MM.1S (cell line): ENCODE results near the gene RIBC1.

Experiments used
- DNase-seq: peaks from one replicate; pipeline ENCODE4 v3.0.0-alpha.2; 2015
- H2AFZ ChIP-seq: fragments of 300-600 bp; sonication (generic); 2 replicates; pipeline ENCODE4 v1.6.0; 2016; ENCODE audit warnings: antibody characterized with exemption, low read length
- H3F3A ChIP-seq: fragments of 300-600 bp; sonication (generic); 2 replicates; pipeline ENCODE4 v1.6.1; 2016; ENCODE audit warnings: mild to moderate bottlenecking, antibody characterized with exemption, low read length, moderate library complexity, mixed read lengths; ENCODE audit not compliant: insufficient read depth
- H3K27ac ChIP-seq: fragments of 300-600 bp; sonication (generic); 2 replicates; pipeline ENCODE4 v1.5.1; 2016; ENCODE audit warnings: mild to moderate bottlenecking, low read length
- H3K27me3 ChIP-seq: fragments of 300-600 bp; sonication (generic); replicated peaks from 2 replicates; pipeline ENCODE4 v1.6.0; 2016; ENCODE audit warnings: low read length; ENCODE audit not compliant: insufficient read depth
- H3K36me3 ChIP-seq: fragments of 300-600 bp; sonication (generic); replicated peaks from 2 replicates; pipeline ENCODE4 v1.6.1; 2016; ENCODE audit warnings: mild to moderate bottlenecking, low read length, mixed read lengths; ENCODE audit not compliant: insufficient read depth
- H3K4me1 ChIP-seq: fragments of 300-600 bp; sonication (generic); 2 replicates; pipeline ENCODE4 v1.6.1; 2016; ENCODE audit warnings: low read length, mixed read lengths
- H3K4me2 ChIP-seq: fragments of 300-600 bp; sonication (generic); 2 replicates; pipeline ENCODE4 v1.6.0; 2016; ENCODE audit warnings: low read depth, low read length
- H3K4me3 ChIP-seq: fragments of 300-600 bp; sonication (generic); 2 replicates; pipeline ENCODE4 v1.5.1; 2016; ENCODE audit warnings: low read length, mixed read lengths
- H3K79me2 ChIP-seq: fragments of 300-600 bp; sonication (generic); 2 replicates; pipeline ENCODE4 v1.6.1; 2016; ENCODE audit warnings: mixed run types, low read length, mixed read lengths
- H3K9ac ChIP-seq: fragments of 300-600 bp; sonication (generic); 2 replicates; pipeline ENCODE4 v1.6.1; 2016; ENCODE audit warnings: low read length, mixed read lengths
- H3K9me2 ChIP-seq: fragments of 300-600 bp; sonication (generic); replicated peaks from 2 replicates; pipeline ENCODE4 v1.6.1; 2016; ENCODE audit warnings: mild to moderate bottlenecking, low read length, mixed read lengths; ENCODE audit not compliant: insufficient read depth
- H3K9me3 ChIP-seq: fragments of 300-600 bp; sonication (generic); replicated peaks from 2 replicates; pipeline ENCODE4 v1.6.1; 2016; ENCODE audit warnings: mild to moderate bottlenecking, low read length, mixed read lengths; ENCODE audit not compliant: insufficient read depth
- H4K20me1 ChIP-seq: fragments of 300-600 bp; sonication (generic); 2 replicates; pipeline ENCODE4 v1.6.1; 2016; ENCODE audit warnings: mild to moderate bottlenecking, low read length, moderate library complexity, mixed read lengths; ENCODE audit not compliant: insufficient read depth
- EZH2 ChIP-seq: fragments of 300-600 bp; sonication (generic); optimal IDR thresholded peaks from 2 replicates; pipeline ENCODE3; 2017; ENCODE audit warnings: low read depth, mild to moderate bottlenecking, antibody characterized with exemption, low read length, mixed read lengths
- EZH2phosphoT487 ChIP-seq: fragments of 300-600 bp; sonication (generic); IDR thresholded peaks from 2 replicates; pipeline ENCODE4 v1.6.1; 2018; ENCODE audit warnings: antibody characterized with exemption, low read length
- TF ChIP-seq, protein P1 (sequence below): fragments of 300-600 bp; sonication (generic); IDR thresholded peaks from 2 replicates; pipeline ENCODE4 v1.5.1; 2016; ENCODE audit warnings: antibody characterized with exemption, low read length, mixed read lengths

Gene RIBC1

DNA sequence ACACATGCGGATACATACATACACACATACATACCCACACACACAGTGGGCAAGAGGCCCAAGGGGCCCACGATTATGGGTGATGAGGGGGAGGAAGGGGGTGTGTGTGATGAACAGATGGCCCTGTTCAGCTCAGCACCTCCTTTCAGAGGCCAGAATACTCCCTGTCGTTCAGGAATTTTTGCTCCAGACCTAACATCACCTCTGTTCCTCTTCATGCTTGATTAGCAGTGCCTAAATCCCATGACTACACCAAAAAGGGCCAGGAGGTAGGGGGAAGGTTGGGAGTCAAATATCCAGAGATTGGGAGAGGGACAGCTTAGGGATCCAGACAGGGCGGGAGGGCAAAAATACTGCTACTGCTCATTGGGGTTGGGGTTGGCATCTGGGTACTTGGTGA is 42.9 kb upstream of the RIBC1 start:
- TF ChIP-seq, protein P1, sequence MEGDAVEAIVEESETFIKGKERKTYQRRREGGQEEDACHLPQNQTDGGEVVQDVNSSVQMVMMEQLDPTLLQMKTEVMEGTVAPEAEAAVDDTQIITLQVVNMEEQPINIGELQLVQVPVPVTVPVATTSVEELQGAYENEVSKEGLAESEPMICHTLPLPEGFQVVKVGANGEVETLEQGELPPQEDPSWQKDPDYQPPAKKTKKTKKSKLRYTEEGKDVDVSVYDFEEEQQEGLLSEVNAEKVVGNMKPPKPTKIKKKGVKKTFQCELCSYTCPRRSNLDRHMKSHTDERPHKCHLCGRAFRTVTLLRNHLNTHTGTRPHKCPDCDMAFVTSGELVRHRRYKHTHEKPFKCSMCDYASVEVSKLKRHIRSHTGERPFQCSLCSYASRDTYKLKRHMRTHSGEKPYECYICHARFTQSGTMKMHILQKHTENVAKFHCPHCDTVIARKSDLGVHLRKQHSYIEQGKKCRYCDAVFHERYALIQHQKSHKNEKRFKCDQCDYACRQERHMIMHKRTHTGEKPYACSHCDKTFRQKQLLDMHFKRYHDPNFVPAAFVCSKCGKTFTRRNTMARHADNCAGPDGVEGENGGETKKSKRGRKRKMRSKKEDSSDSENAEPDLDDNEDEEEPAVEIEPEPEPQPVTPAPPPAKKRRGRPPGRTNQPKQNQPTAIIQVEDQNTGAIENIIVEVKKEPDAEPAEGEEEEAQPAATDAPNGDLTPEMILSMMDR: no peak
- TF ChIP-seq EZH2phosphoT487 (no peak), EZH2 (no peak)
- no peaks in the 10 kb centered on the region for H4K20me1 ChIP-seq
- no peak for DNase-seq
- H2AFZ ChIP-seq: no peak overlapping the region
- no peaks in the 10 kb centered on the region for H3K27me3 ChIP-seq
- H3K4me2 ChIP-seq: no peak overlapping the region
- no peaks in the 10 kb centered on the region for H3F3A ChIP-seq
- H3K79me2 ChIP-seq: no peaks in the 10 kb centered on the region
- no peaks in the 10 kb centered on the region for H3K4me1 ChIP-seq
- H3K4me3 ChIP-seq: no peak overlapping the region
- no peaks in the 10 kb centered on the region for H3K9me3 ChIP-seq
- no peak overlapping the region for H3K27ac ChIP-seq
- H3K9ac ChIP-seq: no peak overlapping the region
- H3K36me3 ChIP-seq: no peaks in the 10 kb centered on the region; the same call in 1 of the 2 replicates
- H3K9me2 ChIP-seq: no peaks in the 10 kb centered on the region

- no peaks in the 10 kb centered on the region for H3K4me1 ChIP-seq
- H3F3A ChIP-seq: no peaks in the 10 kb centered on the region
- DNase-seq: no peak
- no peak overlapping the region for H3K9ac ChIP-seq
- H4K20me1 ChIP-seq: no peaks in the 10 kb centered on the region
- no peak overlapping the region for H3K4me3 ChIP-seq
- no peaks in the 10 kb centered on the region for H3K9me3 ChIP-seq
- peaks cover 3% of the 10 kb centered on the region; the same call in 1 of the 2 replicates for H3K79me2 ChIP-seq
- no peaks in the 10 kb centered on the region; the same call in 1 of the 2 replicates for H3K36me3 ChIP-seq
- H3K27ac ChIP-seq: no peak overlapping the region
- no peaks in the 10 kb centered on the region for H3K9me2 ChIP-seq
- no peak overlapping the region for H2AFZ ChIP-seq
- no peak overlapping the region for H3K4me2 ChIP-seq
- no peak for TF ChIP-seq EZH2phosphoT487
- no peak for TF ChIP-seq EZH2
- TF ChIP-seq, protein P1: no peak
- no peaks in the 10 kb centered on the region for H3K27me3 ChIP-seq
These were observed 39.1 kb upstream of the RIBC1 start for GRCh38 chrX:53383376-53384076.

DNA sequence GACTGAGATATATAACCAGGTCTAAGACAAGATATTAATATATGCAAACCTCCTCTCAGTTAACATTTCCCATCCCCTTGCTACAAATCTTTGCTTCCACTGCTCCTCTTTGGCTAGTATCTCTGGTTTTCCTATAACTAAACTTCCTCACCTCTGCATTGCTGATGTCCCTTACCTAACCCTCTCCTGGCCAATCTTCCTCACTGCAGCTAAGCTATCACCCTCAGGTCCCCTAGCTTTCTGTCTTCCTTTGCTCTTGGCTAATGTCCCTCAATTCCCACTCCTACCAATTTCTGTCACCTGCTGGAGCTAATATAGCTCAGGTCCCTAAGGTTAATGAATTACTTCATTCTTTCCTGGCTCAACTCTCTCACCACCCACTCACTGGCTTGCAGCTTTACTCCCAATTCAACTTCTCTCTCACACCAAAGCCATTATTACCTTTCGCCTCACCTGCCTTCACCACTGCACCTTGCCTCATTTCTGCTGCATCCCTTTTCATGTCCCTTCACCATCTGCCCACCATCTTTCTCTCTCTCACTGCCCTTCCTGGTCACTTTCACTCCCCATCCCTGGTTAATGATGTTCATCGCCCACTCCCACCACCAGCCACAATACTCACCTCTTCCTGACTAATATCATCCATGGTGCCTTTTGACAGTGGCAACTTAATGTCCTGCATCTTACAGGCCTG is 26.9 kb upstream of the RIBC1 start:
- Histone ChIP-seq H4K20me1 (no peaks in the 10 kb centered on the region), H3K4me3 (no peak overlapping the region), H3F3A (no peaks in the 10 kb centered on the region), H3K36me3 (no peaks in the 10 kb centered on the region; the same call in 1 of the 2 replicates), H3K9me2 (no peaks in the 10 kb centered on the region), H3K4me2 (no peak overlapping the region), H3K9ac (no peak overlapping the region), H3K4me1 (no peaks in the 10 kb centered on the region), H2AFZ (no peak overlapping the region), H3K27me3 (no peaks in the 10 kb centered on the region), H3K27ac (no peak overlapping the region), H3K9me3 (no peaks in the 10 kb centered on the region), H3K79me2 (no peaks in the 10 kb centered on the region)
- TF ChIP-seq EZH2 (no peak), EZH2phosphoT487 (no peak)
- TF ChIP-seq, protein P1: no peak
- no peak for DNase-seq
